Kidney epithelial cell (primary cell): Measurements from ENCODE around the gene TBKBP1. TPM values are rescaled to one million over a fixed set of nuclear protein-coding genes. Genes with fewer than 3 reads are reported as not detected.

Experiments
- DNase-seq: peaks from one replicate; pipeline ENCODE4 v3.0.0-alpha.2; 2010; ENCODE audit warnings: low read depth
- H3K27me3 ChIP-seq: 2 replicates; pipeline ENCODE4 v1.6.0; 2011; ENCODE audit warnings: low read length; ENCODE audit not compliant: control insufficient read depth, insufficient read depth
- H3K36me3 ChIP-seq: 2 replicates; pipeline ENCODE4 v1.5.1; 2011; ENCODE audit warnings: low read length; ENCODE audit not compliant: control insufficient read depth, insufficient read depth
- H3K4me3 ChIP-seq: 2 replicates; pipeline ENCODE4 v1.5.1; 2011; ENCODE audit warnings: low read depth, mild to moderate bottlenecking, control low read depth, low read length
- total RNA-seq: library from RNA; depleted of rRNA; stranded (reverse); fragments of >200 nt; gene quantifications from 2 replicates; pipeline ENCODE4 v1.2.3, GENCODE V29; 2015
- TF ChIP-seq, protein P1 (sequence below): IDR thresholded peaks from 2 replicates; pipeline ENCODE4 v1.5.1; 2011; ENCODE audit warnings: mild to moderate bottlenecking, moderate library complexity, low read length, control low read depth, inconsistent platforms; ENCODE audit not compliant: insufficient read depth, poor library complexity, severe bottlenecking

The TBKBP1 gene
- total RNA-seq, 1 donor from 2014 or later: 9.7 TPM

GRCh38 chr17:47674499-47674898, 19.5 kb upstream of the TBKBP1 start:
- Histone ChIP-seq H3K27me3 (no peaks in the 10 kb centered on the region), H3K36me3 (peaks cover 5% of the 10 kb centered on the region), H3K4me3 (no peak overlapping the region)
- DNase-seq: no peak
- TF ChIP-seq, protein P1, sequence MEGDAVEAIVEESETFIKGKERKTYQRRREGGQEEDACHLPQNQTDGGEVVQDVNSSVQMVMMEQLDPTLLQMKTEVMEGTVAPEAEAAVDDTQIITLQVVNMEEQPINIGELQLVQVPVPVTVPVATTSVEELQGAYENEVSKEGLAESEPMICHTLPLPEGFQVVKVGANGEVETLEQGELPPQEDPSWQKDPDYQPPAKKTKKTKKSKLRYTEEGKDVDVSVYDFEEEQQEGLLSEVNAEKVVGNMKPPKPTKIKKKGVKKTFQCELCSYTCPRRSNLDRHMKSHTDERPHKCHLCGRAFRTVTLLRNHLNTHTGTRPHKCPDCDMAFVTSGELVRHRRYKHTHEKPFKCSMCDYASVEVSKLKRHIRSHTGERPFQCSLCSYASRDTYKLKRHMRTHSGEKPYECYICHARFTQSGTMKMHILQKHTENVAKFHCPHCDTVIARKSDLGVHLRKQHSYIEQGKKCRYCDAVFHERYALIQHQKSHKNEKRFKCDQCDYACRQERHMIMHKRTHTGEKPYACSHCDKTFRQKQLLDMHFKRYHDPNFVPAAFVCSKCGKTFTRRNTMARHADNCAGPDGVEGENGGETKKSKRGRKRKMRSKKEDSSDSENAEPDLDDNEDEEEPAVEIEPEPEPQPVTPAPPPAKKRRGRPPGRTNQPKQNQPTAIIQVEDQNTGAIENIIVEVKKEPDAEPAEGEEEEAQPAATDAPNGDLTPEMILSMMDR: no peak

- H3K36me3 ChIP-seq: peaks cover 5% of the 10 kb centered on the region
- DNase-seq: no peak
- TF ChIP-seq, protein P1: no peak
- no peak overlapping the region for H3K4me3 ChIP-seq
- no peaks in the 10 kb centered on the region for H3K27me3 ChIP-seq
Measured at GRCh38 chr17:47675380-47676198, 18.4 kb upstream of the TBKBP1 start.

- peaks cover 5% of the 10 kb centered on the region for H3K36me3 ChIP-seq
- no peaks in the 10 kb centered on the region for H3K27me3 ChIP-seq
- DNase-seq: no peak
- TF ChIP-seq, protein P1: no peak
- no peak overlapping the region for H3K4me3 ChIP-seq
Measured at GRCh38 chr17:47676199-47676472, 17.8 kb upstream of the TBKBP1 start.

DNA sequence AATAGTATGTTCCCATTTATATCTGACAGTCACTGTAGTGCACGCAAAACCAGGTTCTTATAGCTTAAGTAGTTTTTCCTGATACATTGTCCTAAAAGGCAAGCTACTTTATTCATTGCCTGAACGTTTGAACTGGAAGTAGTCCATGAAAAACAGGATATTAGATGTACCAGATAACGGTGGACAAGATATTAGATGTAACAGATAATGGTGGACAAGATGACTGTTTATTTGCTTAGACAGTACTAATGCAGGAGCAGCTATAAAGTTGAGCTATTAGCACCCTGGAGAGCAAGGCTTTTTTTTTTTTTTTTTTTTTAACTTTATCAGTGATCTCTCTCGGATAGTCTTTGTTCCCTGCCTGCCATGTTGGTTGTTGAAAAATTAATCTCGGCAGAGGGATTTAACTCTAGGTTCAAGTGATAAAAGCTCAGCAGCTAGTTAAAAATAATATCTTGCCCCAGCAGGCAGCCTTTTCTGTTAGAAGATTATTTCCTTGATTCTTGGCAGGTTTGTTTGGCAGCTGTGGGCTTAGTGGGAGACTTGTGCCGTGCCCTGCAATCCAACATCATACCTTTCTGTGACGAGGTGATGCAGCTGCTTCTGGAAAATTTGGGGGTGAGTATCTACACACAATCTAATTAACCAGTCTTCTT, 17.3 kb upstream of the TBKBP1 start:
- TF ChIP-seq, protein P1: no peak
- DNase-seq: no peak
- Histone ChIP-seq H3K4me3 (no peak overlapping the region), H3K27me3 (no peaks in the 10 kb centered on the region), H3K36me3 (peaks cover 5% of the 10 kb centered on the region)

GRCh38 chr17:47678196-47678595, 15.8 kb upstream of the TBKBP1 start:
- DNase-seq: no peak
- TF ChIP-seq, protein P1: no peak
- peaks cover 7% of the 10 kb centered on the region for H3K36me3 ChIP-seq
- no peaks in the 10 kb centered on the region for H3K27me3 ChIP-seq
- no peak overlapping the region for H3K4me3 ChIP-seq
